Skin epidermis (tissue), 12 donors: ENCODE results near the gene A4GALT.

Experiments used
- H3K27ac ChIP-seq, 21 experiments: fragments of 200-600 bp; sonication (generic) in 11 of 21; one replicate each; pipeline ENCODE4 v1.5.0; 2020; ENCODE audit warnings: mild to moderate bottlenecking in 3 of 21, inconsistent platforms in 2 of 21, moderate library complexity in 2 of 21
- H3K4me3 ChIP-seq, 7 experiments: fragments of 200-600 bp; sonication (generic) in 2 of 7; one replicate each; pipeline ENCODE4 v1.5.0; 2020; ENCODE audit warnings: inconsistent platforms in 2 of 7, mild to moderate bottlenecking in 2 of 7, moderate library complexity in 1 of 7

A4GALT gene

GRCh38 chr22:42711895-42712837 is 8.5 kb downstream of the A4GALT start:
- Histone ChIP-seq H3K4me3 (no peak overlapping the region), H3K27ac (peak overlapping the region in 6 of 21 experiments; percentile 17 to 51 (median 38))

- Histone ChIP-seq H3K4me3 (no peak overlapping the region), H3K27ac (peak overlapping the region in 3 of 21 experiments; percentile 20 to 51 (median 24))
Observed at GRCh38 chr22:42711281-42711731, 9.4 kb downstream of the A4GALT start.

- no peak overlapping the region for H3K27ac ChIP-seq
- H3K4me3 ChIP-seq: no peak overlapping the region
Observed at GRCh38 chr22:42708417-42708816, 12.3 kb downstream of the A4GALT start.

GRCh38 chr22:42707496-42707895 is 13.2 kb downstream of the A4GALT start:
- no peak overlapping the region for H3K27ac ChIP-seq

GRCh38 chr22:42704896-42705295 is 15.8 kb downstream of the A4GALT start:
- H3K27ac ChIP-seq: no peak overlapping the region
- H3K4me3 ChIP-seq: no peak overlapping the region

More at GRCh38 chr22:42707496-42707895, 13.2 kb downstream of the A4GALT start:
- H3K4me3 ChIP-seq: no peak overlapping the region

DNA sequence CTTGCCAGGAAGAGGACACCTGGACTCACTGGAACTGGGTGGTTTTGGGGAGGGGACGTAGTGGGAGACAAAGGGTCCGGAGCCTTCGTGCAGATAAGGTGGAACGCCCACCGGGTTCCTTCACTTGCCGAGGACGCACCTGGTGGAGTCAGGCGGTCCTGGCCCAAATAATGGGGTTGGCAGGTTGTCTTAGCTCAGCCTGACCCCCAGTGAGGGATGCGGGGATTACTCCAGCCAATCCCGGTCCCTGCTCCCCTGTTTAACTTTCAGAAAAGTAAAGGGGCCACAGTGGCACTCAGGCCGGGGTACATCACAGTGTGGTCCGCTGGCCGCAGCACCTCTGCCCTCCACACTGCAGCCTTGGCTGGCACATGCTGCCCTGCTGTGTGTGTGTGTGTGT is 18.0 kb downstream of the A4GALT start:
- Histone ChIP-seq H3K27ac (no peak overlapping the region), H3K4me3 (no peak overlapping the region)

DNA sequence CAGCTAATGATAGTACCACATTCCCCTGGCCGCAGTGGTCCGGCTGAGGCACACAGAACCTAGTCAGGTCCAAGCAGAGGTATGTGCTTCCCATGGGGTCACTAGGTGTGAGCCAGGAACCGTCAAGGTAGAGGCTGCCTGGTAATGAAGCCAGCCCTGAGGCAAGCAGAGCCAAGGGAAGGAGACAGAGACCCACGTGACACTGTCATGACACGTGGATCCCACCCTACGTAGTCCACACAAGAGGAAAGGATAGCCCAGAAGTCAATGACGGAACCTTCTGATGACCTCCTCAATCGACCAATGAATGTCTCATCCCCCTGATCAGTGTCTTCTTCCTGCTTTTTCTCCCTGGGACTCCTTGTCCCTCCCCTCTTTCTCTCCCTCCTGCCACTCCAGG is 19.0 kb downstream of the A4GALT start:
- H3K4me3 ChIP-seq: no peak overlapping the region
- no peak overlapping the region for H3K27ac ChIP-seq

- Histone ChIP-seq H3K4me3 (no peak overlapping the region), H3K27ac (peak overlapping the region in 1 of 21 experiments; percentile 70)
Observed at GRCh38 chr22:42700901-42701300, 19.8 kb downstream of the A4GALT start.

DNA sequence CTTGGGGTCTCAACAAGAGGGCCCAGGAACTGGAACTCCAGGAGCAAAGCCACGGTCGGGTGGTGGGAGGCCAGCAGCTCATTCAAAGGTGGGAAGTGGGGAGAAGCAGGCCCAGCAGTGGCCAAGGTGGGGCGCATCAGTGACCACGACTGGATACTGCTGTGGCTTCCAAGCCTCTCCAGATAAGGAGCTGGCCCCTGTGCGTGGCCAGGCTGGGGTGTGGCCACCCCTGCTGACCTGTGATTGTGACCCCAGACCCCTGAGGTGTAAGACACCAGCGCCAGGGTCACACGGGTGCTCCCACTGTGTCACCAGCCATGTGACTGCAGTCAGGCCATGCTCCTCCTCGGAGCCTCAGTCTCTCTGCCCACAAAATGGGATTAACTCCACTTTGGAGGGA is 20.3 kb downstream of the A4GALT start:
- peak overlapping the region in 4 of 21 experiments; percentile 27 to 70 (median 48) for H3K27ac ChIP-seq
- no peak overlapping the region for H3K4me3 ChIP-seq

GRCh38 chr22:42699976-42700352 is 20.7 kb downstream of the A4GALT start:
- peak overlapping the region in 8 of 21 experiments; percentile 23 to 70 (median 44) for H3K27ac ChIP-seq
- H3K4me3 ChIP-seq: no peak overlapping the region

- Histone ChIP-seq H3K4me3 (peak overlapping the region in 1 of 7 experiments; percentile 11), H3K27ac (peak overlapping the region in 7 of 21 experiments; percentile 23 to 70 (median 45))
Observed at GRCh38 chr22:42699281-42699975, 21.2 kb downstream of the A4GALT start.

DNA sequence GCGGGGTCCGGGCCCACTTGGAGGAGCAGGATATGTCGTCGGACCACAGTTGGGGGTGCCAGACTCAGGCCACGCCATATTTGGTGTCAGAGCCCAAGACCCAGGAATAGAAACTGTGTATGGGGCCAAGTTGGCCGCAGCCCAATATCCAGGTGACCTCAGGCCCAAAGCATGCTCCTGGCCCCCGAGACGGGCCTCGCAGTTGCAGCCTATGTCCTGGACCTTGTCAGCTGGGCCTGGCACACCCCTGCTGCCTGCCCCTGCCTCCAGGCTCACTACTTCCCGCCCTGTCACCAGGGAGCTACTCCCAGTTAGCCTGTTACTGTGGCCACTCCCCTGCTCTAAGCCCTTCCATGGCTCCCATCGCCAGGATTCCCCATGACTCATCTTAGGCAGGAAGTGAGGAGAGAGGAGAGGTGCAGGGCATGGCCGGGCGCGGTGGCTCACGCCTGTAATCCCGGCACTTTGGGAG is 23.1 kb downstream of the A4GALT start:
- Histone ChIP-seq H3K4me3 (no peak overlapping the region), H3K27ac (peak overlapping the region in 6 of 21 experiments; percentile 18 to 66 (median 43))

DNA sequence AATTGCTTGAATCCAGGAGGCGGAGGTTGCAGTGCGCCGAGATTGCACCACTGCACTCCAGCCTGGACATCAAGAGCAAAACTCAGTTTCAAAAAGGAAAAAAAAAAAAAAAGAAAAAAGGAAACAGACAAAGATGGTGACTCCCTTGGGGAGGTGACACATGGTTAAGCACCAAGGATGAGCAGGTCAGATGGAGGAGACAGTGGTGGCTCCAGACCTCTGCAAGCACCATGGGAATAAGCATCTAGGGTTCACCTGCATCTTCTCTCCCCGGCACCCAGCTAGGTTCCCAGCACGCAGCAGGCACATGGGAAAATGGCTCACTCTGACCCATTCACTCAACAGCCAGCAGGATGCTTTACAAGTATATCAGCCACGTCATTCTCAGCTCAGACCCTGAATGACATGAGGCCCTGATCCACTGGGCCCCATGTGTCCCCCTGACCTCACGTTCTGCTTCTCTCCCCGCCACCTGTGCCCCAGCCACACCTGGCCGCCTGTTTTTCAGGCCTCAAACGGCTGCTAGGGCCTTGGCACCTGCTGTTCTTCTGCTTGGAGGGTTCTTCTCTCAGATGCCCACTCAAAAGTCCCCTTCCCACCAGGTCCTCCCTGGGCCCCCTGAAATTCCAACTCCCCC is 24.2 kb downstream of the A4GALT start:
- H3K27ac ChIP-seq: peak overlapping the region in 5 of 21 experiments; percentile 28 to 66 (median 46)
- H3K4me3 ChIP-seq: no peak overlapping the region

GRCh38 chr22:42695294-42695693 is 25.4 kb downstream of the A4GALT start:
- Histone ChIP-seq H3K4me3 (no peak overlapping the region), H3K27ac (peak overlapping the region in 5 of 21 experiments; percentile 6 to 55 (median 31))

DNA sequence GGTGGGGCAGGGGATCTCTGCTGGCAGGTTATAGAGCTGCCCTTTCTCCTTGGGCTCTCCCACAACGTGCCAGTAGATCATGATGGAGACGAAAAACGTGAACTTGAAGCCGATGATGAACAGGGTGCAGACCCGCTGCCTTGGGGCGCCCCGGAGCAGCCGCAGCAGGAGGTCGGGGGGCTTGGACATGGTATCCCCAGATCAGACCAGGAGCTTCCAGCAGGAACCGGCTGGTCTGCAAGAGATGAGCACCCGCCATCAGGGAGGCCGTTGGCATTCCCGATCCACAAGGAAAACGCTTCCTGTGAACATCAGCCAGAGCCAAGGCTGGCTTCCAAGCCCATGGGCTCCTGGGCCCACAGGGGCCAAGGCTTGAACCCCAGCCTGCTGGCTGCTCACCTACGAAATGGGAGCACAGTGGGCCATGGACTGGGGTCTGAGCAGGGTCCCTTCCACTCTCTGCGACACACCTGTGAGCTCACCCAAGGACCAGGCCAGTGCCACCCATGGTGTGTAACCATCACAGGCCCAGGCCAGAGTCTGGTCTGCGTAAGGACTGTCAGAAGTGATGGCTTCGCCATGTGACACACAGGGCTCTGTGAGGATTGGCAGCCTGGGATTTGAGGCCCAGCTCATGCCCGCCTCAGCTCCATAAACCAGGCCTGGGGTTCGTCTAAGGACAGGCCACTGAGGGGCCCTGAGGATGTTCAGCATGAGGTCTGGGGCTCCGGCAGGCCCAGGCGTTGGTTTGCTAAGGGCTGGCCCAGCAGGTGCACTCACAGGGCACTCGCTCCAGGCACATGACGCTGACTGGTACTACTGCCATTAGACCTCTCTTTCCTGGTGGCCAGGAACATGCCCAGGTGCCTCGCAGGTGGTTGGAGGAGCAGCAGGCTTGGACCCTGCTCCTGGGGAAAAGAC is 26.6 kb downstream of the A4GALT start:
- no peak overlapping the region for H3K4me3 ChIP-seq
- peak overlapping the region in 1 of 21 experiments; percentile 49 for H3K27ac ChIP-seq

GRCh38 chr22:42693055-42693762 is 27.5 kb downstream of the A4GALT start:
- peak overlapping the region in 5 of 21 experiments; percentile 15 to 75 (median 68) for H3K27ac ChIP-seq
- H3K4me3 ChIP-seq: no peak overlapping the region

DNA sequence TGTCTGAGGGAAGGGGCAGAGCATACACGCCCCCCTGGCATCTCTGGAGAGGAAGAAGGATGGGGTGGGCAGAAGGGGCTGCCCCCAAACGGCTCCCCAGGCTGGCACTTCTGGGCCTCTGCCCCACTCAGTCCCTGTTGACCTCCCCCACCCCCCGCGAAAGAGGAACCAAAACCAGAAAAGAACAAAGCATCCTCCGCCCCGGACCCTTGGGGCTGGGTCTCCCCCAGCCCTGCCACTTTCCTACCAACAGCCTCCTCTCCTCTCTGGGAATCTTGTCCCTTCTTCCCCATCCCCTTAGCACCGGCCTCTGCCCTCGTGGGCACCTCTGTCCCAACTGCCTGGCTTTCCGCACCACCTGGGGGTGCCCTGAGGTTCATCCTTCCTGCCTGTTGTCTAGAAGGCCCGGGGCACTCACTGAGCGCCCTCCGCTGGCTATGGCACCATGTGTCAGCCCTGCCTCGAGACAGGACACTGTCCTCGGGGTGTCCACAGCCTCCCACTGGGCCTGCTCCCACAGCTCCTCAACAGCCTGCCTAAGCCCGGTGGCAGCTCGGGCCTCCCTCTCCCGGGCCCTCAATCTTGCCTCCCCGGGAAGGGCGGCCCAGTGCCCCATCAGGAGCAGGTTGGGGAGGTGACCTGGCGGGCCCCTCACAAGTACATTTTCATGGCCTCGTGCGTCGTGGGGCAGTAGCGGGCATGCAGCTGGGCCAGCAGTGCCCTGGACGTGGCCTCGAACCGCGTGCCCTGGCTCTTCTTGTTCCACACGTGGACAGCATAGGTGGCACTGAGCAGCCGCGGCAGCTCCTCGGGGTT is 28.2 kb downstream of the A4GALT start:
- H3K4me3 ChIP-seq: no peak overlapping the region
- H3K27ac ChIP-seq: peak overlapping the region in 9 of 21 experiments; percentile 15 to 78 (median 66)
